Adrenal gland (tissue), 12 donors: Measurements from ENCODE around the gene SCUBE1. TPM values are rescaled to one million over a fixed set of nuclear protein-coding genes. Genes with fewer than 3 reads are reported as not detected.

Source experiments
- DNase-seq, 7 donors: peaks; one replicate each; pipeline ENCODE4 v3.0.0-alpha.2; 2019 to 2020
- H3K27ac ChIP-seq, 5 donors: fragments of 200-600 bp; sonication (generic) in 4 of 5; 1 replicate in 3 of 5; 2 replicates in 2 of 5; pipeline versions ENCODE4 v1.5.1 to v1.8.0; 2016 to 2020; ENCODE audit warnings: mild to moderate bottlenecking in 1 of 5
- H3K27me3 ChIP-seq: fragments of 200-600 bp; 2 replicates; pipeline ENCODE4 v1.8.0; 2021
- H3K36me3 ChIP-seq, 2 donors: fragments of 200-600 bp; replicated peaks in 1 of 2; 1 replicate in 1 of 2; 2 replicates in 1 of 2; pipeline versions ENCODE4 v1.5.1 to v1.8.0; 2018 to 2022
- H3K4me1 ChIP-seq, 2 donors: fragments of 200-600 bp; replicated peaks in 1 of 2; 1 replicate in 1 of 2; 2 replicates in 1 of 2; pipeline versions ENCODE4 v1.5.1 to v1.8.0; 2018 to 2021
- H3K4me3 ChIP-seq, 4 donors: fragments of 200-600 bp; sonication (generic) in 3 of 4; one replicate each; pipeline ENCODE4 v1.5.1; 2016 to 2018
- H3K9me3 ChIP-seq, 3 donors: fragments of 200-600 bp; sonication (generic) in 1 of 3; replicated peaks in 1 of 3; 1 replicate in 2 of 3; 2 replicates in 1 of 3; pipeline versions ENCODE4 v1.5.1 to v1.8.0; 2016 to 2021
- POLR2A ChIP-seq, 2 donors: fragments of 450-650 bp; IDR thresholded peaks; one replicate each; pipeline ENCODE4 v1.6.1; 2017; ENCODE audit warnings: antibody characterized with exemption in 2 of 2, mild to moderate bottlenecking in 2 of 2, moderate library complexity in 1 of 2
- WGBS, 4 donors: extraction: QIAGEN DNeasy Blood & Tissue Kit in 2 of 4; methylation state at CpG; one replicate each; pipeline versions ENCODE4 v1.1.5 to v1.1.7; 2013 to 2017; 5-methylcytosine and 5-hydroxymethylcytosine counted together
- intact Hi-C, 2 donors: fragments of 100-400 bp; cut with DNase I; formaldehyde crosslinking; loops; one replicate each; pipeline versions ENCODE4 v1.14.1 to v1.15.0; 2022 to 2023
- polyA plus RNA-seq, 3 donors: library from polyadenylated mRNA; stranded (reverse); fragments of 200-250 nt in 2 of 3; fragments of 350-450 nt in 1 of 3; fragmentation: Illumina TruSeq in 1 of 3; extraction: RNeasy Lipid Tissue Mini Kit (QIAGEN cat#74804) in 1 of 3; gene quantifications; one replicate each; pipeline ENCODE4 v1.2.3, GENCODE V29; 2013 to 2014
- total RNA-seq, 9 donors: library from RNA; depleted of rRNA in 4 of 9; stranded (reverse); fragments of >200 nt in 4 of 9; fragments of 120-200 nt in 1 of 9; fragmentation: NEBNext Ultra II Directional in 1 of 9; extraction: Animal tissue kit (Norgen Biotek cat#: 25700) in 1 of 9; gene quantifications; one replicate each; pipeline versions ENCODE4 v1.1.0 to v1.2.4, GENCODE V29; 2013 to 2023
- TF ChIP-seq, protein P1 (sequence below), 6 experiments: fragments of 450-650 bp in 4 of 6; fragments of 200-600 bp in 2 of 6; sonication (generic) in 1 of 6; IDR thresholded peaks; 1 replicate in 5 of 6; 2 replicates in 1 of 6; pipeline versions ENCODE4 v1.5.1 to v1.8.0; 2016 to 2021; ENCODE audit warnings: antibody characterized with exemption in 6 of 6, mild to moderate bottlenecking in 2 of 6, moderate library complexity in 1 of 6
- donor health status: healthy with polysubstance abuse.
- donor health status: Bipolar disorder and iron deficiency.
- donor health status: DM: yes; HTN: yes; CAD: no.
- donor health status: DM: no; HTN: no; CAD: no.
- donor health status: DM: no; HTN: no; CAD: no.
- donor health status: DM: yes; HTN: yes; CAD: no.

The SCUBE1 gene
- total and polyA plus RNA-seq, 12 donors, result 1.4 to 34.0 (median 8.8) TPM

DNA sequence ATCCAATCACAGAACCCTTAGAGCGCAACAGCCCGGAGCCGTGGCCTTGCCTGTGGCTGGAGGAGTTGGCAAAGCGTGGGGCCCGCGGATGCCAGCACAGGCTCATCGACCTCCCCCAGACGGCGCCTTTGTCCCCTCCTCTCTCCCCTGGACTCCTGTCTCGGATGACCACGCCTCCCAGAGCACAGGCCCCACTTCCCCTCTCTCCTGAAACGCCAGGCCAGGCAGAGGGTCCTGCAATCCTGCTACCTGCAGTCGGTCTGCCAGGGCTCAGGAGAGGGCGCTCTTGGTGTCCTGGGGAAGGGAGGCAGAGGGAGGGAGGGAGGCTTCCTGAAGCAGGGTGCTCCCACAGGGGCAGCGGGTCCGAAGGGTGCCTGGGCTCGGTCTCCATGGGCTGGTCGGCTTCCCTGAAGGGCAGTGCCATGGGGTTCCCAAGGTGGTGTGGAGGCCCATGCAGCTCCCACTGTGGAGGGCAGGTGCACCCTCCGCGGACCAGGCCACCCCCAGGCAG lies 139.6 kb downstream of the SCUBE1 start:
- DNase-seq, result peak; percentile 62 to 89 (median 86)
- TF ChIP-seq, protein P1, sequence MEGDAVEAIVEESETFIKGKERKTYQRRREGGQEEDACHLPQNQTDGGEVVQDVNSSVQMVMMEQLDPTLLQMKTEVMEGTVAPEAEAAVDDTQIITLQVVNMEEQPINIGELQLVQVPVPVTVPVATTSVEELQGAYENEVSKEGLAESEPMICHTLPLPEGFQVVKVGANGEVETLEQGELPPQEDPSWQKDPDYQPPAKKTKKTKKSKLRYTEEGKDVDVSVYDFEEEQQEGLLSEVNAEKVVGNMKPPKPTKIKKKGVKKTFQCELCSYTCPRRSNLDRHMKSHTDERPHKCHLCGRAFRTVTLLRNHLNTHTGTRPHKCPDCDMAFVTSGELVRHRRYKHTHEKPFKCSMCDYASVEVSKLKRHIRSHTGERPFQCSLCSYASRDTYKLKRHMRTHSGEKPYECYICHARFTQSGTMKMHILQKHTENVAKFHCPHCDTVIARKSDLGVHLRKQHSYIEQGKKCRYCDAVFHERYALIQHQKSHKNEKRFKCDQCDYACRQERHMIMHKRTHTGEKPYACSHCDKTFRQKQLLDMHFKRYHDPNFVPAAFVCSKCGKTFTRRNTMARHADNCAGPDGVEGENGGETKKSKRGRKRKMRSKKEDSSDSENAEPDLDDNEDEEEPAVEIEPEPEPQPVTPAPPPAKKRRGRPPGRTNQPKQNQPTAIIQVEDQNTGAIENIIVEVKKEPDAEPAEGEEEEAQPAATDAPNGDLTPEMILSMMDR (IDR thresholded peaks at IDR 0.05), result no peak
- no peak for TF ChIP-seq POLR2A (IDR thresholded peaks at IDR 0.05)
- Histone ChIP-seq H3K4me1 (peaks cover 6 to 16% of the 10 kb centered on the region in 2 donors), H3K36me3 (no peaks in the 10 kb centered on the region), H3K27me3 (no peaks in the 10 kb centered on the region), H3K4me3 (no peak overlapping the region), H3K27ac (peak overlapping the region in 2 of 5 donors; percentile 59 to 65), H3K9me3 (no peaks in the 10 kb centered on the region)
- intact Hi-C loops, result no loop called here
- WGBS, 4 donors, result 32 to 68% (median 44%) methylated on average over 6 to 20 of the region's 20 CpGs

DNA sequence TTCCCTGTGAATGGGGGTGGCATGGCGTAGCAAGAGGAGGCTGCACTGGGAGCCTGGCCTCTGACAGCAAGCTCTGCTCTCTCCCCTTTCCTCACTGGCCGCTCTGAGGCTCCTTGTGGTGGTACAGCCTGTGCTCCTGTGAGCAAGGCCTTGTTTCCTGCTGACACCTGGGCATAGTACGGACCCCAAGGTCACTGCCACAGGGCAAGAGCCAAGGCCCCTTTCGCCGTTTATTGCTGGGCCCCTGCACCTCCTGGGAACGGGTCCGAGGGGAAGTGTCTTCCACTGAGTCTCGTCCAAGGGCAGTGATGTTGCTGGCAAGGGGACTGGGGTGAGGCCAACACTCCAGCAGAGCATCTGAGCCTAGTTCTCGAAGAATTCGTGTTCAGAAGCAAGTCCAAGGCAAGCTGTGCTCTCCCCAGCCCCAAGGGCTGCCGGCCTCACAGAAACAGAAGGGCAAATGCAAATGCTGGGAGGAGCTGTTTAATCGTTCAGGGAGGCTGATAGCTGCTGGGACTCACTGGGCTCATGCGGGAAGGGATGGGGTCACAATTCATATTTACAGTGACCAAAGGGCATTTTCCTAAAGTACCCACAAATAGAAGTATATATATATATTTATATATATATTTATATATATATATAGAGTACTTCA lies 140.3 kb downstream of the SCUBE1 start:
- H3K36me3 ChIP-seq, result no peaks in the 10 kb centered on the region
- H3K27me3 ChIP-seq, result no peaks in the 10 kb centered on the region
- H3K27ac ChIP-seq, result peak overlapping the region in 4 of 5 donors; percentile 38 to 77 (median 61)
- H3K4me1 ChIP-seq, result peaks cover 6 to 16% of the 10 kb centered on the region in 2 donors
- no peak for TF ChIP-seq POLR2A (IDR thresholded peaks at IDR 0.05)
- TF ChIP-seq, protein P1 (IDR thresholded peaks at IDR 0.05), result no peak
- no peak for DNase-seq
- H3K9me3 ChIP-seq, result no peaks in the 10 kb centered on the region
- H3K4me3 ChIP-seq, result no peak overlapping the region
- intact Hi-C loops, result no loop called here
- 48 to 64% (median 53%) methylated on average over 5 to 13 of the region's 13 CpGs for WGBS, 4 donors

DNA sequence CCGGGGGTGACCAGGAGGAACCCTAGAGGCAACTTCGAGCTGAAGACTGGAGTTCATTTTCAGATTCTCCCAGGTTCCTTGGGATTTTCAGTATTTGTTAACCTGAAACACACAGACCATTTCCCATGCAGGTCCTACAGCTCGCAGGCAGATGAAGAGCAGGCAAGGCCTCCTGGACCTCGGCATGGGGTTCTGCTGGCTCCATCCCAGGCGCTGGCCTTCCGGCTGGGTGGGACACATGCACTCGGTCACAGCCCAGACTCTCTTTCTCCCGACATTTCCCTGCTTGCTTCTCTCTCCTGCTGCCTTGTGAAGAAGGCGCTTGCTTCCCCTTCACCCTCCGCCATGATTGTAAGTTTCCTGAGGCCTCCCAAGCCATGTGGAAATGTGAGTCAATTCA lies 140.8 kb downstream of the SCUBE1 start:
- Histone ChIP-seq H3K27ac (peak overlapping the region in 3 of 5 donors; percentile 25 to 63 (median 59)), H3K9me3 (no peaks in the 10 kb centered on the region), H3K4me1 (peaks cover 6 to 16% of the 10 kb centered on the region in 2 donors), H3K36me3 (no peaks in the 10 kb centered on the region), H3K27me3 (no peaks in the 10 kb centered on the region), H3K4me3 (no peak overlapping the region)
- intact Hi-C loops, result no loop called here
- TF ChIP-seq POLR2A (IDR thresholded peaks at IDR 0.05), result no peak
- TF ChIP-seq, protein P1 (IDR thresholded peaks at IDR 0.05), result no peak
- DNase-seq, result no peak
- 90 to 96% (median 94%) methylated on average over 10 of the region's 10 CpGs for whole genome bisulfite sequencing, 4 donors

DNA sequence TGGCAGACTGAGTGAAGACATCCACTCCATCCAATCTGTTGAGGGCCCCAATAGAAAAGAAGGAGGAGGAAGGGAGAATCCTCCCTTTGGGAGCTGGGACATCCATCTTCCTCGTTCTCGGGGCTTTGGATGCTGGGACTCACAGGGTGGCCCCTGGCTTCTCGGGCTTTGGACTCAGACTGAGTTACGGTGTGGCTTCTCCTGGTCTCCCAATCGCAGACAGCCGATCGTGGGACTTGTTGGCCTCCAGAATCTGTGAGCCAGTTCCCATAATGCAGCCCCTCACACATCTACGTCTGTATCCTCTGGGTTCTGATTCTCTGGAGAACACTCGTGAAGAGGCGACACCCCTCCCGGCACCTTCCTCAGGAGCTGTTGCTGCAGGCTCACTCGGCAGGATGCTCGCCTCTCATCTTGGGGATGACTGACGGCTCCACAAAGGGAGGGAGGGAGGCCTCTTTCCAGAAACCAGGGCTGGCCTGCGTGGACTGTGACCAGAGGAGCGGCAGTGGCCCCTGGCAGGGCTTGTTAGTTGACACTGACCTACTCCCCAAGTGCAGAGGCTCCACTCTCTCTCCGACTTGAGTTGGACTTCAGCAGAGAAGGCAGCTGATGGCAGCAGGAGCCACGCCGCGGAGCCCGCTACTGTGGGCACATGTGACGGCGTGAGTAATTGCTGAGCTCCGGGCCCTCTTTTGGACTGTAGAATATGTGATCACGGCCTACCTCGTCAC lies 141.5 kb downstream of the SCUBE1 start:
- DNase-seq, result no peak
- intact Hi-C loops, result no loop called here
- TF ChIP-seq, protein P1 (IDR thresholded peaks at IDR 0.05), result no peak
- no peak for TF ChIP-seq POLR2A (IDR thresholded peaks at IDR 0.05)
- no peaks in the 10 kb centered on the region for H3K27me3 ChIP-seq
- H3K4me3 ChIP-seq, result no peak overlapping the region
- WGBS, 4 donors, result 89 to 96% (median 92%) methylated on average over 11 to 26 of the region's 26 CpGs
- H3K36me3 ChIP-seq, result no peaks in the 10 kb centered on the region
- H3K9me3 ChIP-seq, result no peaks in the 10 kb centered on the region
- H3K4me1 ChIP-seq, result peaks cover 6 to 16% of the 10 kb centered on the region in 2 donors
- H3K27ac ChIP-seq, result peak overlapping the region in 1 of 5 donors; percentile 25
